NB4 (cell line): Measurements from ENCODE around the gene TFEB.

Experiments used
- CTCF ChIP-seq: IDR thresholded peaks from one replicate; pipeline ENCODE4 v1.5.1; 2012; ENCODE audit warnings: low read depth, low read length
- MAX ChIP-seq: IDR thresholded peaks from 2 replicates; pipeline ENCODE4 v1.6.1; 2011; ENCODE audit warnings: low read depth, low read length
- MYC ChIP-seq: IDR thresholded peaks from 2 replicates; pipeline ENCODE4 v1.6.1; 2011; ENCODE audit warnings: low read depth, low read length
- POLR2A ChIP-seq: IDR thresholded peaks from 2 replicates; pipeline ENCODE4 v1.6.1; 2011; ENCODE audit warnings: mild to moderate bottlenecking; ENCODE audit not compliant: insufficient read length; ENCODE audit errors: extremely low read depth

GRCh38 chr6:41642960-41643898, 92.2 kb downstream of the TFEB start:
- TF ChIP-seq POLR2A, result no peak
- TF ChIP-seq CTCF, result no peak
- TF ChIP-seq MAX, result no peak
- no peak for TF ChIP-seq MYC
